NCI-H226 (cell line): ENCODE data around the gene APOBEC3F.
"Not testable (repeated sequence)": the region's sequence is repeated elsewhere in the genome, so short reads cannot be mapped to it uniquely, and the experiment has no call there.

ENCODE experiments used
- DNase-seq: peaks from one replicate; pipeline ENCODE4 v3.0.0-alpha.2; 2015

APOBEC3F gene

GRCh38 chr22:39076155-39077025, 35.7 kb downstream of the APOBEC3F start:
- DNase-seq = not testable (repeated sequence)

DNA sequence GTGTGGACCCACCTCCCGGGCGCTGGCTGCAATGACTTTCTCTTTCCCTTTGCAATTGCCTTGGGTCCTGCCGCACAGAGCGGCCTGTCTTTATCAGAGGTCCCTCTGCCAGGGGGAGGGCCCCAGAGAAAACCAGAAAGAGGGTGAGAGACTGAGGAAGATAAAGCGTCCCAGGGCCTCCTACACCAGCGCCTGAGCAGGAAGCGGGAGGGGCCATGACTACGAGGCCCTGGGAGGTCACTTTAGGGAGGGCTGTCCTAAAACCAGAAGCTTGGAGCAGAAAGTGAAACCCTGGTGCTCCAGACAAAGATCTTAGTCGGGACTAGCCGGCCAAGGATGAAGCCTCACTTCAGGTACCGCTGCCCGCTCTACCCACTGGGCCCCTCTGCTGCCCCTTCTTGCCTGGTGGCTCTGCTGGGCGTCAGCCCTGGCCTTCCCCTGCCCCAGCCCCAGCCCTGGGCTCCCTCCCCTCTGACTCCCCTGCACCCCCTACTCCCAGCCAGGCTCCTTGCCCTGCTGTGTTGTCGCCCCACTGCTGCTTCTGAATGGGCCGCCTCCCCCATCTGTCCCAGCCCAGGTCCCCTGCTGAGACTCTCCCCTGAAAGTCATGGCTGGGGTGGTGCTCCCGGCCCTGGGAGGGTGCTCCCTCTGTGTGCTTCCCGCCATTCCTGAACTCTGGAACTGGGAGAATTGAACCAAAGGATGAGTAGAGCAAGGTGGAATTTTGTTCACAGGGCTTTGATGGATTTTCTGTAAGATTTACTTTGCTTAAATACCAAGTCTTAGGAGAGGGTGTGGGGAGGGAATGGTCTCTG, 36.6 kb downstream of the APOBEC3F start, which contains the start of gene APOBEC3G:
Gene APOBEC3G (plus strand): TSS at position 250 of the 815 bp plus-strand sequence. CDS start 87 bp downstream, at position 337.
- DNase-seq = not testable (repeated sequence)

GRCh38 chr22:39077912-39078311, 37.2 kb downstream of the APOBEC3F start:
- not testable (repeated sequence) for DNase-seq

GRCh38 chr22:39078329-39078728, 37.7 kb downstream of the APOBEC3F start:
- no peak for DNase-seq

DNA sequence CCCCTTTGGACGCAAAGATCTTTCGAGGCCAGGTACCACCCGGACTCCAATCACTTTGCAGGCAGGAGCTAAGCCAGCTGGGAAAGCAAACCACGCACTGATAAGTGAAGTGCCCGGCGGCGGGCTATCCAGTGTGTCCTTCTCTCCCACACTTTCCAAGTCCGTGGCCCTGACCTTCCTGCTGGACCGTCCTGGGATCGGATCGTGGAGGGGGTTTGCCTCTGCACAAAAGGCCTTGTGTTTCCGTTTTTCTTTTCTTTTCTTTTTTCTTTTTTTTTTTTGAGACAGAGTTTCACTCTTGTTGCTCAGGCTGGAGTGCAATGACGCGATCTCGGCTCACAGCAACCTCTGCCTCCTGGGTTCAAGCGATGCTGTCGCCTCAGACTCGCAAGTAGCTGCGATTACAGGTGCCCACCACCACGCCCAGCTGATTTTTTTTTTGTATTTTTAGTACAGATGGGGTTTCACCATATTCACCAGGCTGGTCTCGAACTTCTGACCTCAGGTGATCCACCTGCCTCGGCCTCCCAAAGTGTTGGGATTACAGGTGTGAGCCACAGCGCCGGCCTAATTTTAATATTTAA, 38.5 kb downstream of the APOBEC3F start:
- DNase-seq = not testable (repeated sequence)

GRCh38 chr22:39080052-39080762, 39.5 kb downstream of the APOBEC3F start:
- DNase-seq = no peak

GRCh38 chr22:39081016-39081415, 40.4 kb downstream of the APOBEC3F start:
- DNase-seq = no peak

- no peak for DNase-seq
Observed at GRCh38 chr22:39081598-39081997, 40.9 kb downstream of the APOBEC3F start.

DNA sequence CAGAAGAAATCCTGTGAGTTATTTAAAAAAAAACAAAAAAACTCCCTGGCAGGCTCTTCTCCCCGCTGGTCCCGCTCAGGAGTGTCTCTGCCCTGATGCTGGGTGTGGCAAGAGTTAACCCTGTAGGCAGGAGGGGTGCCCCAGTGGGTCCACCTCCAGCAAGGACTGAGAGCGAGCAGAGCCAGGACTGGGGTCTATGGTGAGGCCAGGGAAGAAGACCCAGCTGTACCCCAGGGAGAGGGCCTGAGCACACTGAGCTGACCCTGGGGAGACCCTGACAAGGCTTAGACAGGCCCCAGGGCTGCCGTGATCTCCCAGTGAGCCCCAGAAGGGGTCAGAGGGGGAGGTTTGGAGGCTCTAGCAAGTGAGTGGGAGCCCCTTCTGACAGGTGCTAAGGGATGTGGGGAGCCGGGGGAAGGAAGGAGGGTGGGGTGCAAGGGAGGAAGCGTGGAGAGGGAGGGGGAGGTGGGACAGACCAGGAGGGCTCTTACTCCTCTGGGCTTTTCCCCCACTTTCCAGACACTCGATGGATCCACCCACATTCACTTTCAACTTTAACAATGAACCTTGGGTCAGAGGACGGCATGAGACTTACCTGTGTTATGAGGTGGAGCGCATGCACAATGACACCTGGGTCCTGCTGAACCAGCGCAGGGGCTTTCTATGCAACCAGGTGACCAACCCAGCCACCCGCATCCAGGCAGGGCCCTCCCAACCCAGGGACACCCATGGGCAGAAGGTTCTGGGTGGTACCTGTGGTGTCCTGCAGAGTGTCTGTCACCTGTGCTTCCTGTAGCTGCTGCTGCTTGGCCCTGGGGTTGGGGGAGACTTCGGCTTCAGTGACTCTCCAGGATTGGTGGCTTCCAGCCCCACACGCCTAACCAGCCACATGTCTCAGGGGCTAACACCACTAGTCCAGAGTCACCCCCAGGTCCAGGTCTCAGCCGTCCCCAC, 42.8 kb downstream of the APOBEC3F start:
- no peak for DNase-seq

DNA sequence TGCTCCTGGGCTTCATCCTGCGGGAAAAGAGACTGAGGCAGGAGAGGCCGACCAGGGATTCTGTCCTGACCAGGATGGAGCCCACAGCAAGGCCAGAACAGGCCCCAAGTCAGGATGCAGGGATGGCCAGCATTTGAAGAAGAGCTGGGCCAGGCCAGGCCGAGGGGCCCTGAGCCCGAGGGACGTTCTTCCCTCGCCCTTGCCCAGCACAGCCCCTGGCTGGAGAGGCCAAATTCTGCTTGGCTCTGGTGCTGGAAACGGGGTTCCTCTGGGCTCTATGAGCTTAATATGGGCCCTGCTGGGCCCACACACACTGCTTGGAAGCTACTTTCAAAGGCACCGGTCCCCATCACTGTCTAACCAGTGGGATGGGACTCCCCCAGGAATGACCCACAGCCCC, 44.0 kb downstream of the APOBEC3F start:
- no peak for DNase-seq

- DNase-seq = no peak
Observed at GRCh38 chr22:39087098-39087497, 46.4 kb downstream of the APOBEC3F start.

DNA sequence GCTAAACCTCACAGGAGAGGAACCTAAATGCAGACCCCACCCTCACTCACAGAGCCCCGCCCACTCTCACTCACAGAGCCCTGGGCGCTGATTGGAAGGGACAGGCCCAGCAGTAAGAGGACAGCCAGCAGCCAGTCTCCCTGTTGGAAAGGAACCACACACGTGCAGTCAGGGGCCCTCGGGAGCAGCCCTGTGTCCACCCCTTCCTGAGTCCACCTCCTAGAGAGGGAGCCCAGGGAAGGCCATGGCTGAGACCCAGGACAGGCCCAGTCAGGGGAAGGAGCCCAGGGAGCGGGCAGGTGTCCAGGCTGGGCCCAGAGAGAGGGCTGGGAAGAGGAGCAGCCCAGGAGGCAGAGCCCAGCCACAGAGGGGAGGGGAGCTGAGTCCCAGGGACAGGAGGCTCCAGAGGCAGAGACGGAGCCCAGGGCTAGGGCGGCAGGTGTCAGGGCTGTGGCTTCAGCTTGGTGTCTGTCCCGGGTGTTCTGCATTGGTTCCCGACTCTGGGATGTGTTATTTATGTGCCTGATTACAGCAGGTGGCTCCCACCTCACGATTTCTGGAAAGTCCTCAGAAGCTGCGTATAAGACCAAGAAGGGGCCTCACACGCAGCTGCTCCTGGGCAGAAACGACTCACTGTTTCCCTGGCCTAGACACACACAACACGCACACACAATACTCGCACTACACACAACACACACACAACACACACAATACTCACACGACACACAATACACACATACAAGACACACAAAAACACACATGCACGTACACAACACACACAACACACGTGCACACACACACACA, 47.4 kb downstream of the APOBEC3F start:
- no peak for DNase-seq

- DNase-seq = no peak
Observed at GRCh38 chr22:39088685-39089032, 48.0 kb downstream of the APOBEC3F start.

GRCh38 chr22:39089928-39090327, 49.3 kb downstream of the APOBEC3F start:
- no peak for DNase-seq

DNA sequence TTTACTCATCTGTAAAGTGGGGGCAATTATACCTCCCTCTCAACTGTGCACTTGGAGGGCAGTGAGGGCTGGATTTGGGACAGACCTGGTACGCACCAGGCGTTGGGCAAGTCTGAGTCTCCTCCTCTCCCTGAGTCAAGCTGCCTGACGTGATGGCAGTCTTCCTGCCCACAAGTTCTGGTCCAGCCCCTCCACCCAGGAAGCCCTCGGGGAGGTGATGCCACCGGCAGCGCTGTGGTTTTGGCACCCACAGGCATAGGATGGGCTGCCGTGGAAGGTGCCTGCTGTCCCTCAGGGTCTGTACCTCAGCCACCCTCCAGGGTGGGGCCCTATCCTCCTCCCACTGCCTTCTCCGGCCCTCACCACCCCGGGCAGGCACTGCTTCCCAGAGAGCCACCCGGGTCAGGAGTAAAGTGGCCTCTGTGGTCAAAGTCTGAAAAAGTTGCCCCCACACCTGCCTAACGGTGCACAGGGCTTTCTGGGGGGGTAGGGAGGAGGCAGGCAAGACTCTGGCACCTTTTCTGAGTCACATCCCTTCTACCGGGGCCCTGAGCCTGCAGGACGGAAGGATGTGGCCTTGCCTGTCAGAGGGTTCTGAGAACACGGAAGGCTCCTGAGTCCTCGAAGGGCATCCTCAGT, 49.9 kb downstream of the APOBEC3F start:
- peak; percentile 56 for DNase-seq

GRCh38 chr22:39091126-39092081, 50.7 kb downstream of the APOBEC3F start:
- DNase-seq = no peak

- no peak for DNase-seq
Observed at GRCh38 chr22:39092111-39092862, 51.6 kb downstream of the APOBEC3F start.

GRCh38 chr22:39094717-39095389, 54.2 kb downstream of the APOBEC3F start:
- no peak for DNase-seq
